Measurements from ENCODE around the gene ADCY3. TPM values are rescaled to one million over a fixed set of nuclear protein-coding genes. Genes with fewer than 3 reads are reported as not detected.

The ADCY3 gene
- total and polyA plus RNA-seq, 2 of the 13 experiments (the other 11 are each of a cell fraction or from before 2014, with no cell fraction given), result 0.11 to 0.61 TPM

DNA sequence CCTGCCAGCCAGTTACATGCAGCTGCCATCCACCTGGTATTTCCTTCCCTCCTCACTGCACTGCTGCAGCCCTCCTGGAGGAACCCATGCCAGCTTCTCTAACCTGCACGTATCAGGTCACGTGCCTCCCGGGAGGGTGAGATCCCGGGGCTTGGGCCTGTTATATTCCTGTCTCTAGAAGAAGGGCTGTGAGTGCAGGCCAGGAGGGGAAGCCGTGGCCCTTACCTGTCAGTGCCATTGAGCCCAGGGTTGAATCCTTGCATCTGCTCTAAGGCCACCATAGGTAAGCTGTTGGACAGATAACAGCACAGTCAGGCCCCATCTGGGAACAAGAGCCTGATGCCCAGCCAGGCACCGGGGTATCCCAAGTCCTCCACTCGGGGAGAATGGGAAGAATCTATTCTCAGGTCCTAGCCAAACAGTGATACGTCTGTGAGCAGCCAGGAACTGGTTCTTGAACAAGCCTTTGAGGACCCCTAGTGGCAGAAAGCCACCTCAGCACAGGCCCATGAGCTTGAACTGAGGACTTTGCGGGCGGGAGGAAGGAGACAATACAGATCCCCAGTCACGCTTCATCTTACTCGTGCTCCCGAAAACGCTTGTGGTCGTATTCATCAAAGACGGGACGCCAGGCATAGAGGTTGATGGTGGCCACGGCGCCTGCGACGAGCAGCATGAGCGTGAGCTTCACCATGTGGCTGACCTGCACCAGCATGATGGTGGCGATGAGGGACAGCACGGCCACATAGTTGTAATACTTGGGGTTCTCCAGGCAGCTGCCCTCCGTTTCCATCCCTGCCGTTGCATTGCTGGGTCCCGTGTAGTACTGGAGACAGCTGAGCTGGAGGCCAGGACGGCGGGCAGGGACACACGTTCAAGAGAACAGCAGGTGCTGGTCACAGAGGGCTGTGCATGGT, 92.5 kb downstream of the ADCY3 start (continued):
- TF ChIP-seq SNRNP70 (IDR thresholded peaks at IDR 0.05; ENCODE audit: low read depth, low read length) (no peak), MED13 (CRISPR knock-in tag; IDR thresholded peaks at IDR 0.05) (no peak), ZNF331 (CRISPR knock-in tag; IDR thresholded peaks at IDR 0.05) (peak; percentile 41; the same call in 1 of the 2 replicates), ZNF496 (CRISPR knock-in tag; IDR thresholded peaks at IDR 0.05; ENCODE audit: insufficient replicate concordance) (no peak), ATF4 (CRISPR knock-in tag; IDR thresholded peaks at IDR 0.05) (no peak), GLI4 (CRISPR knock-in tag; IDR thresholded peaks at IDR 0.05; ENCODE audit: borderline replicate concordance) (no peak), E2F1 (CRISPR knock-in tag; IDR thresholded peaks at IDR 0.05) (no peak), ZBTB7B (CRISPR knock-in tag; IDR thresholded peaks at IDR 0.05) (no peak), ZNF160 (CRISPR knock-in tag; IDR thresholded peaks at IDR 0.05) (no peak), SNAI1 (CRISPR knock-in tag; IDR thresholded peaks at IDR 0.05; ENCODE audit: borderline replicate concordance) (no peak), DNMT3B (CRISPR knock-in tag; conservative IDR thresholded peaks at IDR 0.05) (no peak), ZNF772 (CRISPR knock-in tag; IDR thresholded peaks at IDR 0.05) (no peak), ZNF670 (CRISPR knock-in tag; IDR thresholded peaks at IDR 0.05; ENCODE audit: borderline replicate concordance) (no peak), PHF8 (CRISPR knock-in tag; IDR thresholded peaks at IDR 0.05) (no peak; the same call in 1 of the 2 replicates), MIXL1 (CRISPR knock-in tag; IDR thresholded peaks at IDR 0.05) (no peak), ZFP41 (CRISPR knock-in tag; IDR thresholded peaks at IDR 0.05; ENCODE audit: borderline replicate concordance) (peak; percentile 83; the same call in 1 of the 2 replicates), RXRB (CRISPR knock-in tag; IDR thresholded peaks at IDR 0.05; ENCODE audit: borderline replicate concordance) (peak; percentile 28; the same call in 1 of the 2 replicates), PHF21A (CRISPR knock-in tag; IDR thresholded peaks at IDR 0.05) (no peak), NCOA5 (CRISPR knock-in tag; IDR thresholded peaks at IDR 0.05) (no peak), PITX1 (CRISPR knock-in tag; IDR thresholded peaks at IDR 0.05) (peak; percentile 15), NKX3-1 (CRISPR knock-in tag; IDR thresholded peaks at IDR 0.05) (no peak), ZNF550 (CRISPR knock-in tag; IDR thresholded peaks at IDR 0.05; ENCODE audit: borderline replicate concordance) (no peak), ZNF556 (CRISPR knock-in tag; IDR thresholded peaks at IDR 0.05; ENCODE audit: borderline replicate concordance) (peak; percentile 78; the same call in 1 of the 2 replicates), SAP130 (CRISPR knock-in tag; IDR thresholded peaks at IDR 0.05; ENCODE audit: low read depth) (0 out of 2 replicates have a peak, but pooled peaks have one; percentile 21), MXD3 (CRISPR knock-in tag; IDR thresholded peaks at IDR 0.05) (0 out of 2 replicates have a peak, but pooled peaks have one; percentile 47), SRSF9 (IDR thresholded peaks at IDR 0.05; ENCODE audit: borderline replicate concordance, insufficient read depth, low read depth, low read length, poor library complexity, severe bottlenecking) (no peak), ZNF589 (CRISPR knock-in tag; conservative IDR thresholded peaks at IDR 0.05) (0 out of 2 replicates have a peak, but pooled peaks have one; percentile 23)
- TF ChIP-seq, protein P1, sequence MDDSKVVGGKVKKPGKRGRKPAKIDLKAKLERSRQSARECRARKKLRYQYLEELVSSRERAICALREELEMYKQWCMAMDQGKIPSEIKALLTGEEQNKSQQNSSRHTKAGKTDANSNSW (CRISPR knock-in tag; IDR thresholded peaks at IDR 0.05; ENCODE audit: borderline replicate concordance), result no peak

Measured in HepG2 (cell line).